Endothelial cell of umbilical vein (primary cell): ENCODE data around the gene TMEM208.

Experiments
- CTCF ChIP-seq, 2 donors: IDR thresholded peaks; 1 replicate in 1 of 2; 2 replicates in 1 of 2; pipeline ENCODE4 v1.5.1; 2011; ENCODE audit warnings: low read length in 2 of 2, mild to moderate bottlenecking in 2 of 2, moderate library complexity in 2 of 2, control low read depth in 1 of 2, inconsistent platforms in 1 of 2, low read depth in 1 of 2; ENCODE audit not compliant: insufficient read depth in 1 of 2; ENCODE audit errors: extremely low read depth in 1 of 2
- EZH2 ChIP-seq: IDR thresholded peaks from 2 replicates; pipeline ENCODE4 v1.6.1; 2012; ENCODE audit warnings: borderline replicate concordance, low read depth, mild to moderate bottlenecking, moderate library complexity, low read length, inconsistent platforms; ENCODE audit not compliant: severe bottlenecking
- FOS ChIP-seq: IDR thresholded peaks from 2 replicates; pipeline ENCODE4 v1.6.1; 2011; ENCODE audit warnings: mild to moderate bottlenecking, low read length, moderate library complexity, borderline replicate concordance; ENCODE audit not compliant: insufficient read depth
- GATA2 ChIP-seq: IDR thresholded peaks from 2 replicates; pipeline ENCODE4 v1.7.0; 2011; ENCODE audit warnings: low read depth, mild to moderate bottlenecking, moderate library complexity, mixed read lengths, low read length; ENCODE audit not compliant: insufficient read length, insufficient read depth
- JUN ChIP-seq: IDR thresholded peaks from 2 replicates; pipeline ENCODE4 v1.6.1; 2011; ENCODE audit warnings: borderline replicate concordance, low read depth; ENCODE audit not compliant: insufficient read length, insufficient read depth
- MAX ChIP-seq: IDR thresholded peaks from 2 replicates; pipeline ENCODE4 v1.6.1; 2011; ENCODE audit not compliant: insufficient read depth, insufficient read length
- MYC ChIP-seq: IDR thresholded peaks from one replicate; pipeline ENCODE4 v1.6.1; 2011; ENCODE audit warnings: mild to moderate bottlenecking, low read depth, low read length
- POLR2A ChIP-seq: IDR thresholded peaks from 2 replicates; pipeline ENCODE4 v1.6.1; 2012; ENCODE audit warnings: low read depth, mild to moderate bottlenecking, control low read depth, low read length
- POLR2AphosphoS5 ChIP-seq: IDR thresholded peaks from 2 replicates; pipeline ENCODE4 v1.6.1; 2012; ENCODE audit warnings: low read depth, mild to moderate bottlenecking, control low read depth, low read length, moderate library complexity; ENCODE audit not compliant: insufficient read depth

- TF ChIP-seq CTCF (IDR thresholded peaks at IDR 0.05; ENCODE audit: extremely low read depth in 1 of 2, insufficient read depth in 1 of 2, low read depth in 1 of 2, low read length in 2 of 2) (no peak), POLR2A (no peak), POLR2AphosphoS5 (no peak), MYC (no peak), FOS (no peak), EZH2 (no peak), GATA2 (no peak), MAX (no peak), JUN (no peak)
Observed at GRCh38 chr16:67202426-67202825, 24.5 kb upstream of the TMEM208 start.
